Astrocyte (in vitro differentiated cells and primary cell): ENCODE measurements around the gene EFNB2. TPM values are rescaled to one million over a fixed set of nuclear protein-coding genes. Genes with fewer than 3 reads are reported as not detected.

Experiments used
- DNase-seq: peaks from one replicate; pipeline ENCODE4 v3.0.0-alpha.2; 2010; ENCODE audit warnings: low read depth
- FAIRE-seq: peaks from 2 replicates; lab custom pipeline; 2011; peaks lifted over from hg19 to GRCh38; lab: Jason Lieb, UNC
- H2AFZ ChIP-seq: 2 replicates; pipeline ENCODE4 v1.6.0; 2012; ENCODE audit warnings: low read depth, low read length, inconsistent platforms
- H3K27ac ChIP-seq: 2 replicates; pipeline ENCODE4 v1.5.1; 2011; ENCODE audit warnings: low read depth, low read length, inconsistent platforms
- H3K27me3 ChIP-seq: 2 replicates; pipeline ENCODE4 v1.6.0; 2011; ENCODE audit warnings: low read length, inconsistent platforms; ENCODE audit not compliant: insufficient read depth
- H3K36me3 ChIP-seq: 2 replicates; pipeline ENCODE4 v1.5.1; 2011; ENCODE audit warnings: low read length, inconsistent platforms; ENCODE audit not compliant: insufficient read depth
- H3K4me1 ChIP-seq: 2 replicates; pipeline ENCODE4 v1.5.1; 2011; ENCODE audit warnings: low read length, inconsistent platforms; ENCODE audit not compliant: insufficient read depth
- H3K4me2 ChIP-seq: 2 replicates; pipeline ENCODE4 v1.6.0; 2012; ENCODE audit warnings: low read length, inconsistent platforms
- H3K4me3 ChIP-seq: 2 replicates; pipeline ENCODE4 v1.5.1; 2011; ENCODE audit warnings: low read depth, mild to moderate bottlenecking, low read length, inconsistent platforms; ENCODE audit not compliant: insufficient read depth
- H3K79me2 ChIP-seq: 2 replicates; pipeline ENCODE4 v1.6.0; 2012; ENCODE audit warnings: mild to moderate bottlenecking, low read length, inconsistent platforms; ENCODE audit not compliant: insufficient read depth
- H3K9ac ChIP-seq: 2 replicates; pipeline ENCODE4 v1.6.0; 2012; ENCODE audit warnings: mild to moderate bottlenecking, low read length, inconsistent platforms
- H3K9me3 ChIP-seq: 2 replicates; pipeline ENCODE4 v1.5.1; 2012; ENCODE audit warnings: low read depth, mild to moderate bottlenecking, low read length, inconsistent platforms; ENCODE audit not compliant: insufficient read depth
- H4K20me1 ChIP-seq: 2 replicates; pipeline ENCODE4 v1.6.0; 2012; ENCODE audit warnings: low read length, inconsistent platforms; ENCODE audit not compliant: insufficient read depth
- H3K27ac Mint-ChIP-seq: one replicate; pipeline ENCODE4 v1.8.0; 2021; ENCODE audit warnings: mild to moderate bottlenecking, mixed read lengths; ENCODE audit not compliant: unreplicated experiment
- H3K27me3 Mint-ChIP-seq: one replicate; pipeline ENCODE4 v1.8.0; 2021; ENCODE audit warnings: low read depth, mixed read lengths; ENCODE audit not compliant: unreplicated experiment
- H3K36me3 Mint-ChIP-seq: one replicate; pipeline ENCODE4 v1.8.0; 2021; ENCODE audit warnings: low read depth, mixed read lengths; ENCODE audit not compliant: unreplicated experiment
- H3K4me1 Mint-ChIP-seq: one replicate; pipeline ENCODE4 v1.8.0; 2021; ENCODE audit warnings: low read depth, mixed read lengths; ENCODE audit not compliant: unreplicated experiment
- H3K4me3 Mint-ChIP-seq: one replicate; pipeline ENCODE4 v1.8.0; 2021; ENCODE audit warnings: mild to moderate bottlenecking, moderate library complexity, mixed read lengths; ENCODE audit not compliant: unreplicated experiment
- H3K9me3 Mint-ChIP-seq: one replicate; pipeline ENCODE4 v1.8.0; 2021; ENCODE audit warnings: mild to moderate bottlenecking, mixed read lengths; ENCODE audit not compliant: unreplicated experiment
- EZH2 ChIP-seq: IDR thresholded peaks from 2 replicates; pipeline ENCODE4 v1.6.1; 2012; ENCODE audit warnings: mild to moderate bottlenecking, low read length, inconsistent platforms; ENCODE audit not compliant: insufficient read depth
- total RNA-seq: library from RNA; stranded (reverse); gene quantifications from 2 replicates; pipeline ENCODE4 v1.2.1, GENCODE V29; 2021
- TF ChIP-seq, protein P1 (sequence below): IDR thresholded peaks from 2 replicates; pipeline ENCODE4 v1.5.1; 2011; ENCODE audit warnings: low read depth, mild to moderate bottlenecking, inconsistent platforms, low read length, moderate library complexity; ENCODE audit not compliant: insufficient read depth

Gene EFNB2
- total RNA-seq, 1 donor from 2014 or later = 93.2 TPM

DNA sequence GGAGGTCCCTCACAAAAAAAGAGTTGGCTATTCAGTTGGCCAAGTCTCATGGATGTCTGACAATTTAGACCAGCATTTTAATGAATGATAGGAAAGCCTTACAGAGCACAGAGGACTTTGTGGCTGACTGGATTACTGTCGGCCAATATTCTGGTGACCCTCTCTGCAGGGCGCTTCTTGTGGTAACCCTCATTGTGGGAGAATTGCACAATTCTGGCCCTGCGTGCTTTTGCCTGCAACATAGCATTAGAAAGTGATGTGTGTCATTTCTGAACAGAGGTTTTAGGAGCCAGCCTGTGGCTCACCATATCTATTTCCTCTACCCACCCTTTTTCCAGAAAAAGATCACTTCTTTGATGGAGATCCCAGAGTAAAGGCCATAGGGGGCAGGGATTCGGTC is 71.4 kb downstream of the EFNB2 start:
- Histone ChIP-seq H3K9ac (no peak overlapping the region), H4K20me1 (no peaks in the 10 kb centered on the region), H3K79me2 (no peaks in the 10 kb centered on the region), H3K4me1 (peaks cover 4% of the 10 kb centered on the region), H3K27ac (no peak overlapping the region), H3K4me2 (no peak overlapping the region), H3K36me3 (no peaks in the 10 kb centered on the region), H3K27me3 (peaks cover 3% of the 10 kb centered on the region), H3K4me3 (no peak overlapping the region), H3K9me3 (no peaks in the 10 kb centered on the region), H2AFZ (no peak overlapping the region)
- peaks cover 7% of the 10 kb centered on the region for H3K27me3 Mint-ChIP-seq
- no peak overlapping the region for H3K27ac Mint-ChIP-seq
- peaks cover 5% of the 10 kb centered on the region for H3K4me1 Mint-ChIP-seq
- no peak overlapping the region for H3K4me3 Mint-ChIP-seq
- no peak for TF ChIP-seq EZH2
- TF ChIP-seq, protein P1, sequence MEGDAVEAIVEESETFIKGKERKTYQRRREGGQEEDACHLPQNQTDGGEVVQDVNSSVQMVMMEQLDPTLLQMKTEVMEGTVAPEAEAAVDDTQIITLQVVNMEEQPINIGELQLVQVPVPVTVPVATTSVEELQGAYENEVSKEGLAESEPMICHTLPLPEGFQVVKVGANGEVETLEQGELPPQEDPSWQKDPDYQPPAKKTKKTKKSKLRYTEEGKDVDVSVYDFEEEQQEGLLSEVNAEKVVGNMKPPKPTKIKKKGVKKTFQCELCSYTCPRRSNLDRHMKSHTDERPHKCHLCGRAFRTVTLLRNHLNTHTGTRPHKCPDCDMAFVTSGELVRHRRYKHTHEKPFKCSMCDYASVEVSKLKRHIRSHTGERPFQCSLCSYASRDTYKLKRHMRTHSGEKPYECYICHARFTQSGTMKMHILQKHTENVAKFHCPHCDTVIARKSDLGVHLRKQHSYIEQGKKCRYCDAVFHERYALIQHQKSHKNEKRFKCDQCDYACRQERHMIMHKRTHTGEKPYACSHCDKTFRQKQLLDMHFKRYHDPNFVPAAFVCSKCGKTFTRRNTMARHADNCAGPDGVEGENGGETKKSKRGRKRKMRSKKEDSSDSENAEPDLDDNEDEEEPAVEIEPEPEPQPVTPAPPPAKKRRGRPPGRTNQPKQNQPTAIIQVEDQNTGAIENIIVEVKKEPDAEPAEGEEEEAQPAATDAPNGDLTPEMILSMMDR = no peak
- no peaks in the 10 kb centered on the region for H3K36me3 Mint-ChIP-seq
- no peaks in the 10 kb centered on the region for H3K9me3 Mint-ChIP-seq
- FAIRE-seq (no peak), DNase-seq (peak; percentile 86)

DNA sequence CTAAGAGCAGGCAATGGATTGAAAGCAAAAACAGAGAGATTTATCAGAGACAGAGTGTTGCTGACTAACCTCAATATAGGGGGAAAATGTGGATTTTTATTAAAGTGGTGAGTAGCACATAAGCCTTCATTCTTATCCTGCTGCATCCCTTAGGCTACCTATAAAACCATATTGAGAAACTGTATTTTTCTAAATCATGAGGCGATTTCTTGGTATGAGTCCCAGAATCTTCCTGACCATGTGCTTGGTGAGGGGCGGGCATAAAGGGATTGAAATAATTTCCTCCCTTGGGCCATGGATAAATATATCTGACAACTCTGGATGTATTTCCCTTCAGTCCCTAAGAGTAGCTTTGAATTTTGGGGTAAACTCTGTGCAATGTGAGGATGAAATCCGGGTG is 72.8 kb downstream of the EFNB2 start:
- Mint-ChIP-seq H3K27ac (no peak overlapping the region), H3K4me1 (peaks cover 3% of the 10 kb centered on the region), H3K27me3 (peaks cover 7% of the 10 kb centered on the region), H3K4me3 (no peak overlapping the region), H3K36me3 (no peaks in the 10 kb centered on the region), H3K9me3 (no peaks in the 10 kb centered on the region)
- no peaks in the 10 kb centered on the region for H4K20me1 ChIP-seq
- H3K4me2 ChIP-seq = no peak overlapping the region
- H3K9ac ChIP-seq = no peak overlapping the region
- DNase-seq (no peak), FAIRE-seq (no peak)
- H3K9me3 ChIP-seq = no peaks in the 10 kb centered on the region
- TF ChIP-seq, protein P1 = no peak
- no peak for TF ChIP-seq EZH2
- no peak overlapping the region for H3K27ac ChIP-seq
- no peak overlapping the region for H2AFZ ChIP-seq
- H3K4me1 ChIP-seq = no peaks in the 10 kb centered on the region
- H3K36me3 ChIP-seq = no peaks in the 10 kb centered on the region
- no peaks in the 10 kb centered on the region for H3K79me2 ChIP-seq
- H3K4me3 ChIP-seq = no peak overlapping the region
- H3K27me3 ChIP-seq = peaks cover 3% of the 10 kb centered on the region

DNA sequence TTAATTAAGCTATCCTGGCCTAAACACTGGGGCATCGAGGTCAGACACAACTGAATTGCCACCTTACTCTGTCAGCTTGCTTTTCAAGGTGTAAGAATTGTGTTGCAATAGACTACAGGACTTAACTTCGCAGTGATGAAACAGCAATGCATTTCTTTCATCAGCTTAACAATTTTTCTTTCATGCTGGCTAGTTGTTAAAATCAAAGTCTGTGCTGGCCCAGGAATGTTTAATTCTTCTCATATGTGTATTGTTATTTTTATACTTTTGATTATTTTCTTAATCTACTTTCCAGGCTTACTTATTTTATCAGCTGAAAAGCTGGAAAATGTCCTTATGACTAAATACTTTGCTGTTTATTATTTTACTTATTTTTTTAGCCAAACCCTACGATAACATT is 79.7 kb downstream of the EFNB2 start:
- Histone ChIP-seq H2AFZ (no peak overlapping the region), H3K4me1 (no peaks in the 10 kb centered on the region), H3K27me3 (no peaks in the 10 kb centered on the region), H3K4me3 (no peak overlapping the region), H3K27ac (no peak overlapping the region), H3K79me2 (no peaks in the 10 kb centered on the region), H3K9ac (no peak overlapping the region), H4K20me1 (no peaks in the 10 kb centered on the region), H3K36me3 (no peaks in the 10 kb centered on the region), H3K9me3 (no peaks in the 10 kb centered on the region), H3K4me2 (no peak overlapping the region)
- H3K27me3 Mint-ChIP-seq = peaks cover 2% of the 10 kb centered on the region
- H3K4me3 Mint-ChIP-seq = no peak overlapping the region
- no peaks in the 10 kb centered on the region for H3K36me3 Mint-ChIP-seq
- H3K27ac Mint-ChIP-seq = no peak overlapping the region
- no peaks in the 10 kb centered on the region for H3K4me1 Mint-ChIP-seq
- FAIRE-seq (no peak), DNase-seq (peak; percentile 47)
- peaks cover 3% of the 10 kb centered on the region for H3K9me3 Mint-ChIP-seq
- TF ChIP-seq, protein P1 = no peak
- TF ChIP-seq EZH2 = no peak
